Panc1 (cell line): ENCODE measurements around the gene ADAR. TPM values are rescaled to one million over a fixed set of nuclear protein-coding genes. Genes with fewer than 3 reads are reported as not detected.
A peak's percentile ranks its signal among the peaks of the same experiment; 100 is the strongest.

Experiments
- ATAC-seq: fragments of 200-7000 bp; cut with Tn5 transposase; 2 replicates; pipeline ENCODE4 v1.9.1; 2020; ENCODE audit warnings: mild to moderate bottlenecking, moderate library complexity
- BruUV-seq: library from RNA; stranded (reverse); fragments of 400-500 nt; replicated peaks from 2 replicates; lab custom pipeline; 2021; lab: Mats Ljungman, UMichigan
- CTCF ChIA-PET: fragments of 300-600 bp; sonication (Branson Sonifier 250); formaldehyde crosslinking; loops from one replicate; lab custom pipeline; 2022; ENCODE audit warnings: antibody characterized with exemption; lab: Charles Lee
- POLR2A ChIA-PET: fragments of 300-600 bp; sonication (Branson Sonifier 250); formaldehyde crosslinking; loops from one replicate; lab custom pipeline; 2022; ENCODE audit warnings: antibody characterized with exemption; lab: Charles Lee
- DNase-seq: peaks from one replicate; pipeline ENCODE4 v3.0.0-alpha.2; 2010; ENCODE audit warnings: low read depth, low spot score
- H3K27ac ChIP-seq: 2 replicates; pipeline ENCODE4 v1.5.1; 2011; ENCODE audit warnings: mild to moderate bottlenecking, low read length, inconsistent platforms
- H3K27me3 ChIP-seq: fragments of 200-500 bp; sonication (Bioruptor generic); 2 replicates; pipeline ENCODE4 v1.6.0; 2014; ENCODE audit warnings: low read length, inconsistent platforms; ENCODE audit not compliant: control insufficient read depth, insufficient read depth
- H3K36me3 ChIP-seq: fragments of 200-500 bp; sonication (Bioruptor generic); 2 replicates; pipeline ENCODE4 v1.5.1; 2014; ENCODE audit warnings: inconsistent platforms, mild to moderate bottlenecking, low read length, moderate library complexity; ENCODE audit not compliant: control insufficient read depth, insufficient read depth
- H3K4me1 ChIP-seq: 2 replicates; pipeline ENCODE4 v1.5.1; 2011; ENCODE audit warnings: inconsistent platforms, mild to moderate bottlenecking, low read length, moderate library complexity; ENCODE audit not compliant: control insufficient read depth, insufficient read depth
- H3K4me3 ChIP-seq, 2 experiments: 2 replicates each; pipeline ENCODE4 v1.5.1; 2011 to 2012; ENCODE audit warnings: low read depth in 2 of 2, low read length in 2 of 2, mild to moderate bottlenecking in 2 of 2, inconsistent platforms in 1 of 2, moderate library complexity in 1 of 2
- H3K9me3 ChIP-seq: fragments of 200-500 bp; sonication (Bioruptor generic); 2 replicates; pipeline ENCODE4 v1.5.1; 2014; ENCODE audit warnings: low read depth, mild to moderate bottlenecking, inconsistent platforms, low read length, moderate library complexity; ENCODE audit not compliant: control insufficient read depth, insufficient read depth
- TCF7L2 ChIP-seq: IDR thresholded peaks from 2 replicates; pipeline ENCODE4 v1.6.1; 2011; ENCODE audit warnings: mild to moderate bottlenecking, low read depth, low read length, inconsistent platforms
- in situ Hi-C: cut with HindIII; loops from 2 replicates; pipeline ENCODE4 v1.10.0; 2016; ENCODE audit warnings: low sequenced_read_pairs, low pct_unique_long_range_greater_than_20kb
- intact Hi-C: fragments of 100-400 bp; cut with micrococcal nuclease; formaldehyde crosslinking; loops from one replicate; pipeline ENCODE4 v1.10.0; 2022; ENCODE audit not compliant: unreplicated experiment
- total RNA-seq: library from RNA; stranded (reverse); gene quantifications from one replicate; pipeline ENCODE4 v1.2.1, GENCODE V29; 2021; ENCODE audit not compliant: unreplicated experiment
- TF ChIP-seq, protein P1 (sequence below): fragments of 450-650 bp; IDR thresholded peaks from 2 replicates; pipeline ENCODE4 v1.5.1; 2017; ENCODE audit warnings: mild to moderate bottlenecking

ADAR gene
- total RNA-seq, 1 experiment from 2014 or later, result 136 TPM

DNA sequence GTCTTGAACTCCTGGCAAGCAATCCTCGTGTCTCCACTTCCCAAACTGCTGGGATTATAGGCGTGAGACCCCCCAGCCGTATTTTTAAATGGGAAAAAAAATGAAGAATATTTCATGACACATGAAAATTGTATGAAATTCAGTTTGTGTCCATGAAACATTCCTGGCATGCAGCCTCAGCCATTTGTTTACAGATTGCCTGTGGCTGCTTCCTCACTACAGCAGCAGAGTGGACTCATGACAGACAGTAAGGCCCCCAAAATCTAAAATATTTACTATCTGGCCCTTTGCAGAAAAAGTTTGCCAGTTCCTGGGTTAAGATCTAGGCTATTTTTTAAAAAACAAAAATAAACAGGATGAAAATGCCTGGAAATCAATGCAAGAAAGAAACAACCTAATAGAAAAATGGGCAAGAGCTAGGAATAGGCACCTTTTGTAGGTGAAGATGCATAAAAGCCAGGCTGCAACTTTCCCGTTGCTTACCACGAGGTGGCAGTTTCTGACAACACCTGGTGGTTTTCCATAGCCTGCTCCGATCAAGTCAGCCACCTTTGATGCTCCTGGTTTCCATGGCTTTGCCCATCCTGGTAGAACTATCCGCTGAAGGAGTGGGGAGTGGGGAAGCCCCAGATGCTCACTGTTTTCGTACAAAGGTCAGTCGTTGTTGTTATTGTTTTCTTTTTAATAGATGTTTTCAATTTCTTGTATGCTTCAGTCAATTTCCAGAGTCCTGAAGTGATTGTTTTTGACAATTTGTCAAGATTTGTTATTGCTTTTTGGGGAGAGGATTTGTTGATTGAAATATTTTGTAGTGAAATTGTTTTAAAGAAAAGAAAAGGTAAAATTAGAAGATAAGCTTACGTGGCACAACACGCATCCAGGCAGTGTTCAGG is 73.8 kb downstream of the ADAR start:
- ChIA-PET CTCF (interaction anchor here (0.7 to 2.2 kb wide), 2 partner anchors 12 to 86 kb away, joined by 4 to 14 read pairs; no protein-coding TSS in a partner anchor), POLR2A (interaction anchor here (0.7 kb wide), 1 partner anchor 173 kb away, joined by 3 read pairs; no protein-coding TSS in a partner anchor)
- Histone ChIP-seq H3K9me3 (no peaks in the 10 kb centered on the region), H3K36me3 (no peaks in the 10 kb centered on the region), H3K4me1 (no peaks in the 10 kb centered on the region), H3K27ac (no peak overlapping the region), H3K27me3 (peaks cover 2% of the 10 kb centered on the region; the same call in 1 of the 2 replicates), H3K4me3 (no peak overlapping the region)
- in situ Hi-C loops (no loop called here), intact Hi-C loops (no loop called here)
- no TSS peak for BruUV-seq
- TF ChIP-seq TCF7L2, result no peak
- TF ChIP-seq, protein P1, sequence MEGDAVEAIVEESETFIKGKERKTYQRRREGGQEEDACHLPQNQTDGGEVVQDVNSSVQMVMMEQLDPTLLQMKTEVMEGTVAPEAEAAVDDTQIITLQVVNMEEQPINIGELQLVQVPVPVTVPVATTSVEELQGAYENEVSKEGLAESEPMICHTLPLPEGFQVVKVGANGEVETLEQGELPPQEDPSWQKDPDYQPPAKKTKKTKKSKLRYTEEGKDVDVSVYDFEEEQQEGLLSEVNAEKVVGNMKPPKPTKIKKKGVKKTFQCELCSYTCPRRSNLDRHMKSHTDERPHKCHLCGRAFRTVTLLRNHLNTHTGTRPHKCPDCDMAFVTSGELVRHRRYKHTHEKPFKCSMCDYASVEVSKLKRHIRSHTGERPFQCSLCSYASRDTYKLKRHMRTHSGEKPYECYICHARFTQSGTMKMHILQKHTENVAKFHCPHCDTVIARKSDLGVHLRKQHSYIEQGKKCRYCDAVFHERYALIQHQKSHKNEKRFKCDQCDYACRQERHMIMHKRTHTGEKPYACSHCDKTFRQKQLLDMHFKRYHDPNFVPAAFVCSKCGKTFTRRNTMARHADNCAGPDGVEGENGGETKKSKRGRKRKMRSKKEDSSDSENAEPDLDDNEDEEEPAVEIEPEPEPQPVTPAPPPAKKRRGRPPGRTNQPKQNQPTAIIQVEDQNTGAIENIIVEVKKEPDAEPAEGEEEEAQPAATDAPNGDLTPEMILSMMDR, result peak; percentile 86
- no peak for DNase-seq
- ATAC-seq, result peak; percentile 87

Other genes starting within 250 kb of the ADAR start
- 12.2 TPM for gene IL6R, start 202.8 kb downstream of the ADAR start, total RNA-seq
- gene TDRD10, start 106.0 kb downstream of the ADAR start, total RNA-seq, result not detected
- gene SHE, start 105.8 kb downstream of the ADAR start, total RNA-seq, result 0.03 TPM
- 96.0 TPM for gene UBE2Q1, start 49.5 kb downstream of the ADAR start, total RNA-seq
- 0.21 TPM for gene CHRNB2, start 40.4 kb downstream of the ADAR start, total RNA-seq